Osteoblast (primary cell): ENCODE data around the gene TAF5. TPM values are rescaled to one million over a fixed set of nuclear protein-coding genes. Genes with fewer than 3 reads are reported as not detected.
"Not testable (repeated sequence)": the region's sequence is repeated elsewhere in the genome, so short reads cannot be mapped to it uniquely, and the experiment has no call there.

Experiments
- DNase-seq: peaks from one replicate; pipeline ENCODE4 v3.0.0; 2011; ENCODE audit warnings: low spot score, mixed read lengths; ENCODE audit not compliant: insufficient read length; ENCODE audit errors: missing footprints
- H2AFZ ChIP-seq: 2 replicates; pipeline ENCODE4 v1.6.0; 2011; ENCODE audit warnings: mild to moderate bottlenecking, low read length
- H3K27ac ChIP-seq: 2 replicates; pipeline ENCODE4 v1.5.1; 2011; ENCODE audit warnings: mild to moderate bottlenecking, low read depth, low read length, moderate library complexity
- H3K27me3 ChIP-seq: 2 replicates; pipeline ENCODE4 v1.6.0; 2012; ENCODE audit warnings: mild to moderate bottlenecking, control low read depth, inconsistent platforms, low read length, moderate library complexity; ENCODE audit not compliant: insufficient read depth
- H3K36me3 ChIP-seq: 2 replicates; pipeline ENCODE4 v1.5.1; 2011; ENCODE audit warnings: mild to moderate bottlenecking, low read length, control low read depth, moderate library complexity; ENCODE audit not compliant: insufficient read depth
- H3K4me1 ChIP-seq: 2 replicates; pipeline ENCODE4 v1.5.1; 2011; ENCODE audit warnings: mild to moderate bottlenecking, low read length, control low read depth, moderate library complexity; ENCODE audit not compliant: insufficient read depth
- H3K4me2 ChIP-seq: 2 replicates; pipeline ENCODE4 v1.6.0; 2011; ENCODE audit warnings: mild to moderate bottlenecking, low read length; ENCODE audit not compliant: insufficient read depth
- H3K4me3 ChIP-seq: fragments of 200-600 bp; sonication (generic); 3 replicates; pipeline ENCODE4 v1.5.1; 2012; ENCODE audit warnings: mild to moderate bottlenecking, low read length, inconsistent platforms; ENCODE audit not compliant: insufficient read depth
- H3K79me2 ChIP-seq: 2 replicates; pipeline ENCODE4 v1.6.0; 2012; ENCODE audit warnings: mild to moderate bottlenecking, low read length, control low read depth, inconsistent platforms; ENCODE audit not compliant: insufficient read depth
- H3K9me3 ChIP-seq: 2 replicates; pipeline ENCODE4 v1.5.1; 2011; ENCODE audit warnings: low read depth, low read length, control low read depth
- H4K20me1 ChIP-seq: 2 replicates; pipeline ENCODE4 v1.6.0; 2012; ENCODE audit warnings: mild to moderate bottlenecking, low read length, control low read depth; ENCODE audit not compliant: insufficient read depth
- CTCF ChIP-seq: IDR thresholded peaks from 2 replicates; pipeline ENCODE4 v1.5.1; 2011; ENCODE audit warnings: mild to moderate bottlenecking, low read depth, low read length, moderate library complexity; ENCODE audit errors: extremely low read depth
- total RNA-seq: library from RNA; depleted of rRNA; stranded (reverse); fragments of >200 nt; gene quantifications from 2 replicates; pipeline ENCODE4 v1.2.3, GENCODE V29; 2012

TAF5 gene
- total RNA-seq, 1 donor = 3.3 TPM

- Histone ChIP-seq H3K4me3 (no peak overlapping the region), H3K27me3 (no peaks in the 10 kb centered on the region), H3K4me2 (no peak overlapping the region), H3K27ac (no peak overlapping the region), H3K79me2 (no peaks in the 10 kb centered on the region), H3K36me3 (peaks cover 95% of the 10 kb centered on the region), H4K20me1 (peaks cover 3% of the 10 kb centered on the region), H3K9me3 (no peaks in the 10 kb centered on the region), H2AFZ (no peak overlapping the region), H3K4me1 (no peaks in the 10 kb centered on the region)
- TF ChIP-seq CTCF = no peak
- no peak for DNase-seq
These were observed 47.8 kb downstream of the TAF5 start for GRCh38 chr10:103415581-103415980.

GRCh38 chr10:103416436-103417147 is 48.8 kb downstream of the TAF5 start:
- Histone ChIP-seq H3K4me1 (no peaks in the 10 kb centered on the region), H3K4me3 (no peak overlapping the region), H3K36me3 (peaks cover 92% of the 10 kb centered on the region), H2AFZ (no peak overlapping the region), H3K27me3 (no peaks in the 10 kb centered on the region), H3K9me3 (no peaks in the 10 kb centered on the region), H3K27ac (no peak overlapping the region), H3K79me2 (no peaks in the 10 kb centered on the region), H3K4me2 (no peak overlapping the region), H4K20me1 (peaks cover 3% of the 10 kb centered on the region)
- TF ChIP-seq CTCF = peak; percentile 63
- DNase-seq = peak; percentile 83

GRCh38 chr10:103417148-103417469 is 49.3 kb downstream of the TAF5 start:
- not testable (repeated sequence) for H3K27me3 ChIP-seq, DNase-seq, H4K20me1 ChIP-seq, H3K4me3 ChIP-seq, H2AFZ ChIP-seq, H3K4me2 ChIP-seq, H3K27ac ChIP-seq, H3K79me2 ChIP-seq, H3K4me1 ChIP-seq, H3K9me3 ChIP-seq
- peaks cover 87% of the 10 kb centered on the region for H3K36me3 ChIP-seq

GRCh38 chr10:103417601-103418000 is 49.8 kb downstream of the TAF5 start:
- no peak overlapping the region for H3K4me3 ChIP-seq
- no peaks in the 10 kb centered on the region for H3K4me1 ChIP-seq
- peaks cover 90% of the 10 kb centered on the region for H3K36me3 ChIP-seq
- H3K9me3 ChIP-seq = no peaks in the 10 kb centered on the region
- H3K4me2 ChIP-seq = no peak overlapping the region
- DNase-seq = no peak
- peaks cover 3% of the 10 kb centered on the region for H4K20me1 ChIP-seq
- no peaks in the 10 kb centered on the region for H3K79me2 ChIP-seq
- no peak overlapping the region for H3K27ac ChIP-seq
- TF ChIP-seq CTCF = no peak
- H2AFZ ChIP-seq = no peak overlapping the region
- H3K27me3 ChIP-seq = no peaks in the 10 kb centered on the region
